NCI-H69 (cell line): ENCODE data around the gene FAM81A.
"Not testable (repeated sequence)": the region's sequence is repeated elsewhere in the genome, so short reads cannot be mapped to it uniquely, and the experiment has no call there.

ENCODE experiments used
- DNase-seq: peaks from one replicate; lab custom pipeline; 2025; lab: John Stamatoyannopoulos, UW

The FAM81A gene

GRCh38 chr15:59485036-59485435 is 47.0 kb downstream of the FAM81A start:
- no peak for DNase-seq

GRCh38 chr15:59489485-59489884 is 51.5 kb downstream of the FAM81A start:
- not testable (repeated sequence) for DNase-seq

- no peak for DNase-seq
Measured at GRCh38 chr15:59491062-59491461, 53.1 kb downstream of the FAM81A start.

GRCh38 chr15:59492389-59493377 is 54.7 kb downstream of the FAM81A start:
- peak; percentile 83 for DNase-seq

- DNase-seq = peak; percentile 80
Measured at GRCh38 chr15:59501597-59501996, 63.6 kb downstream of the FAM81A start.

- no peak for DNase-seq
Measured at GRCh38 chr15:59515190-59515589, 77.2 kb downstream of the FAM81A start.

- DNase-seq = no peak
Measured at GRCh38 chr15:59516655-59517461, 78.9 kb downstream of the FAM81A start.

GRCh38 chr15:59519329-59519728 is 81.3 kb downstream of the FAM81A start:
- no peak for DNase-seq

- DNase-seq = no peak
Measured at GRCh38 chr15:59521443-59521842, 83.5 kb downstream of the FAM81A start.

GRCh38 chr15:59522988-59523461 is 85.0 kb downstream of the FAM81A start:
- DNase-seq = peak; percentile 61

- DNase-seq = no peak
Measured at GRCh38 chr15:59523702-59524101, 85.7 kb downstream of the FAM81A start.

- no peak for DNase-seq
Measured at GRCh38 chr15:59524331-59524731, 86.3 kb downstream of the FAM81A start.

- DNase-seq = not testable (repeated sequence)
Measured at GRCh38 chr15:59526466-59526865, 88.5 kb downstream of the FAM81A start.

- no peak for DNase-seq
Measured at GRCh38 chr15:59528429-59528828, 90.4 kb downstream of the FAM81A start.

GRCh38 chr15:59528961-59529402 is 91.0 kb downstream of the FAM81A start:
- peak; percentile 94 for DNase-seq

GRCh38 chr15:59531066-59531675 is 93.2 kb downstream of the FAM81A start:
- DNase-seq = no peak

GRCh38 chr15:59532770-59533379 is 94.9 kb downstream of the FAM81A start:
- peak; percentile 74 for DNase-seq

- DNase-seq = no peak
Measured at GRCh38 chr15:59536553-59536952, 98.6 kb downstream of the FAM81A start.

GRCh38 chr15:59537403-59537802 is 99.4 kb downstream of the FAM81A start:
- no peak for DNase-seq

- no peak for DNase-seq
Measured at GRCh38 chr15:59538494-59538893, 100.5 kb downstream of the FAM81A start.

GRCh38 chr15:59539799-59540198 is 101.8 kb downstream of the FAM81A start:
- DNase-seq = no peak

- no peak for DNase-seq
Measured at GRCh38 chr15:59540654-59541053, 102.7 kb downstream of the FAM81A start.
